GM12874 (cell line): ENCODE measurements around the gene PLA2G4A.

Experiments
- CTCF ChIP-seq: IDR thresholded peaks from 2 replicates; pipeline ENCODE4 v1.5.1; 2011; ENCODE audit warnings: low read depth, mild to moderate bottlenecking, control low read depth, low read length, moderate library complexity; ENCODE audit not compliant: insufficient read depth

The PLA2G4A gene

GRCh38 chr1:186792870-186793581 is 35.7 kb upstream of the PLA2G4A start:
- TF ChIP-seq CTCF: no peak

GRCh38 chr1:186793582-186793927 is 35.2 kb upstream of the PLA2G4A start:
- no peak for TF ChIP-seq CTCF

- no peak for TF ChIP-seq CTCF
These were observed 29.6 kb upstream of the PLA2G4A start for GRCh38 chr1:186798960-186799688.

- no peak for TF ChIP-seq CTCF
These were observed 29.1 kb upstream of the PLA2G4A start for GRCh38 chr1:186799689-186800054.

- no peak for TF ChIP-seq CTCF
These were observed 26.4 kb upstream of the PLA2G4A start for GRCh38 chr1:186802388-186802787.

GRCh38 chr1:186804679-186805078 is 24.1 kb upstream of the PLA2G4A start:
- no peak for TF ChIP-seq CTCF

- TF ChIP-seq CTCF: no peak
These were observed 22.3 kb upstream of the PLA2G4A start for GRCh38 chr1:186806477-186806876.
